NOMO-1 treated with DMSO at 0.1 percent for 48 hours (cell line): ENCODE data around the gene MINDY4B.

ENCODE experiments used
- DNase-seq: peaks from one replicate; lab custom pipeline; 2025; ENCODE audit not compliant: unreplicated experiment; lab: John Stamatoyannopoulos, UW

The MINDY4B gene

DNA sequence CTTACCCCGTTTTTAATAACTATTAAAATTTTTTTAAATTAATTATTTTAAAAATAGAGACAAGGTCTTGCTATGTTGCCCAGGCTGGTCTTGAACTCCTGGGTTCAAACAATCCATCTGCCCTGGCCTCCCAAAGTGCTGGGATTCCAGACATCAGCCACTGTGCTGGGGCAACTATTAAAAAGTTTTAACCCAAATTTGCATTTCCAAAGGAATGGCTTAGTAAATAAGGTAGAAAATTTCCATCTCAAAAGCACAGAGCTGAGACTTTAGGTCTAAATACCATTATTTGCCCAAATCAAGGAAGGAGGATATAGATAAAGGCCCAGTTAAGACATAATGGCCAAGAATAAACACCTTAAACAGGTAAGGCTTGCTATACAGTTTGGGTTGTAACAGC is 56.4 kb downstream of the MINDY4B start:
- no peak for DNase-seq

DNA sequence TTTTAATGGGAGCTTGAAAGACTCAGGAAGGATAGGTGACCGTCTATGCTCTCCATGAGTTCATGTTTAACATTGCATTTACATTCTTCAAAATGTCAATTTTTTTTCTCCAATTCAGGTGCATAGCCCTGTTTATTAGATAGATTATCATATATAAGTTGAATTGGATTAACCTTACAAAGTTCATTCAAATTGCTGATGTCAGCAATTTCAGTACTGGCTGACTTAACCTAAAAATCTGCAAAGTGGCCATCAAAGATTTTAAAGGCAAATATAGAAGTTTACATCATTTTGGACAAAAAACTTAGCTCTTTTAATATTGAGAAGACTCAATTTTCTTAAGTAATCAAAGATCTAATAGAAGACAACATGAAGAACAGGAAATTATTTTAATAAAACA is 57.8 kb downstream of the MINDY4B start:
- no peak for DNase-seq

DNA sequence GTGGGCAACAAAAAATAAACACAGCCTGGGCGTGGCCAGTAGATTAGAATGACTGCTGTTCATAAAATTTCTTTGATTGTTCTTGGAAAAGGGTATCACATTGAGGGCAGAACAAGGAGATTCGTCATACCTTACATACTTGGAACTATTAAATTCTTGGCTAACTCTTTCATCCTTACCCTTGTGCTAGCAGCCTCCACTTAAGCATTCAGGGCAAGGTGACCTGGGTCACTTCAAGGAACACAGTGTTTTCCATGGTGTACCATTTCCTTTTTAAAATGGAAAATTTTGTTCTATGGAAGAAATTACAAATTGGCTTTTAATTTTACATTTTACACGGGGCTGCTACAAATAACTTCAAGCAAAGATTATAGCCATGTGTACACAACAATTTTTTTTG is 60.8 kb downstream of the MINDY4B start:
- DNase-seq = no peak

DNA sequence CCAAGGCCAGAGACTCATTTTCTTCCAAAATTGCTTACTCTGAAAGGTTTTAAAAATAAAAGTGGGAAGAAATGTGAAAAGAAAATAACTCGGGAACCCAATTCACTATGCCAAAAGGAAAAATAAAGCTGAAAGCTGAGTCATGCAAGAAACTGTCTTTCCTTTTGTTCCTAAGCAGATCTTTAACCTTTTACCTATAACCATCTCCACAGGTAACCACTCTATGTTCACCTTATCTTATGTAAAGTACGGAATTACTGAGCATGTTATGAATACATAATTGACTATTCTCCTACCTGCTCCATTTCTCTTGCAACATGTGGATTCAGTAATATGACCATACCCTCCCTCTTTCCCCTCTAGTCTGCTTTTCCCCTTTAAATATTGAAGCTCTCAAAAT is 62.0 kb downstream of the MINDY4B start:
- DNase-seq = no peak

DNA sequence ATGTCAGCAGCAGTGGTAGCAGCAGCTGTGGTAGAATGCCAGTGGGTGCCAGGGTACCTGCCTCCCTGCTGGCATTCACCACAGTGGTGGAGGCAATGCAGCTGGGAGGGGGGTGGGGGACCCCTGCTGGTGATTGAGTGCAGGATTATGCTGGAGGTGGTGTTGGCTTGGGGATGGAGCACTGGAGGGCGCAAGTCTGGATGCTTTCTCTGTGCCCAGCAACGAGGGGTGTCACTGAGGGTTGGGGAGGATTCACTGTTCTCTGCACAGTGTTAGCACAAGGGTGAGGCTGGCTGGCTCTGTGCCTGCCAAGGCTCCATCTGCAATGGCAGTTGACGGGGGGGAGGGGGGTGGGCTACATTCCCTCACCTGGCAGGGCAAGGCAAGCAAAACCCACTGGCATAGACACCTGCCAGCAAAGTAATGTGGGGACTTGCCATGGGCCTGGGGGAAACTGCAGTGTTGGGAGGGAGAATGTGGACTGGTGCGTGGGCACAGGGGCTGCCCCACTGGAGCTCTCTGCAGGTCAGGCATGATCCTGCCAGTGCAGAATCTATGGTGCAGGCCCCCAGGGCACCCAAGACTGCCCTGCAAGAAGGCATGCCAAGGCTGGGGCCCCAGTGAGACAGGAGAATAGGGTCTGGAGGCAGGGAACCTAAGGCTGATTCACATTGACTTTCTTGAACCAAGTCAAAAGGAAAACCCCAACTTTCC is 64.3 kb downstream of the MINDY4B start:
- DNase-seq = no peak

DNA sequence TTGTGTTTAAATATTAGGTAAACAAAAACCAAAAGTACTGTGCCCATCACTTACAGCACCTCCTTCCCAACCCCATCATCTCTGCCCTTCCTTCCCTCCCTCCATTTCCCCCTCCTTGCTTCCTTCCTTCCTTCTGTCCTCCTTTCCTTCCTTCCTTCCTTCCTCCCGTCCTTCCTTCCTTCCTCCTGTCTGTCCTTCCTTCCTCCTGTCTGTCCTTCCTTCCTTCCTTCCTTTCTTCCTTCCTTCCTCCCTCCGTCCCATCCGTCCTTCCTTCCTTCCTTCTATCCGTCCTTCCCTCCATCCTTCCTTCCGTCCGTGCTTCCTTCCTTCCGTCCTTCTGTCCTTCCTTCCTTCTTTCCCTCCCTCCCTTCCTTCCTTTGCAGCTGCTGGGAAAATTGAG is 74.5 kb downstream of the MINDY4B start:
- no peak for DNase-seq

DNA sequence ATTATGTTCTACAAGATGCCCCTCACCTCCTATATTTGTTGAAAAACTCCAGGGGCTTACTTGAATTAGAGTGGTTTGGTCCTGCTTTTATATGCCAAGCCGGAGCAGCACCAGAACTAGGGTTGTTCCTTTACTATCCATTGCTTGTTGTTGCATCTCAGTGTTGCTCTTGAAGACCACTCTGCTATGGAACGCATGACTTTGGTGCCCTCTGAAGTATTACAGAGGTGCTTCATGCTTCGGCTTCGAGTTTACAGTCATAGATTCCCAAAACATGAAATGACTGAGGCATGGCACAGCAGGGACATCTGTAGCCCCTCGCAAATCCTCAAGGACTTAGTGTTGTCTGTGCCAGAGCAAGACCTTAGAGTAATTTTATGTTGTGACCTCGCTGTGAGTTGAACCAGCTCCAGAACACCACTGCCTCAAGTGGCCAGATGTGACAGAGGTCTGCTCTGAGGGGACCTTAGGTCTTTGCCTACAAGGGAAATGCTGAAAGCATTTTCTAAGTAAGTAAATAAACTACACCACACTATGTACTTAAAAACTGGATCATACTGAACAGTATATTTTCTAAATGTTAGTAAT is 75.1 kb downstream of the MINDY4B start:
- no peak for DNase-seq

DNA sequence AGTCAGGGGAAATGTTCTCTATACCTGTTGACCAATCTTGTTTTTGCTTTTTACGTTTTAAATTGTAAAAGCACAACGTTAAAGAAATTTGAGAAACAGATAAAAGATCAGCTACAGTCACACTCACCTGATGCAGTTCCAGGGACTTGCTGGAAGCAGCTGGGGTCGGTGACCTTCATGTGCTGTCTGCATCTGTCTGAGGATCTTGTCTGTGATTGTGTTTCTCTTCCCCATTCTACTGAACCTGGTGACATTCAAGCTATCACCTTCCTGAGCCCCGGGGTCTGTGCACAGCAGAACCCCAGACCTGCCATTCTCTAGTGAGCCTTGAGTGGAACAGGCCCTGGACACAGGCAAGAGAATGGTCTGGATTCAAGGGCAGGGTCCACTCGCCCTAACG is 75.8 kb downstream of the MINDY4B start:
- no peak for DNase-seq

DNA sequence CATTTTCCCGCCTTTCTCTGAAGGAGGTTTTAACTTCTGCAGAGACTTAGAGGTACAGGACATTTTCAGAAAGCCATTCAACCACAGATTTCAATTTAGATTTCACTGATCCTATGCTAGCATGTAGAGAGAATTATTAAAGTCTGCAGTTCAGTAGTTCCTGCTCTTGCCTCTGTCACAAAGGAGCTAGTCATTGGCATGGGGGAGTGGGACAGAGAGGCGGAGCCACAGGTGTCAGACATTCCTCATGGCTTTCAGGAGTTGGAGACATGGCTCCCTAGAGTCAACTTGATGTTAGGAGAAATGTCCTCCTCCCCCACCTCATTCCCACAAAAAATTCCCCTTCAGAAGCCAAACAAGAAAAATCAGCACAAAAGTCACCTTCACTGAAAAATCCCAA is 76.2 kb downstream of the MINDY4B start:
- no peak for DNase-seq

DNA sequence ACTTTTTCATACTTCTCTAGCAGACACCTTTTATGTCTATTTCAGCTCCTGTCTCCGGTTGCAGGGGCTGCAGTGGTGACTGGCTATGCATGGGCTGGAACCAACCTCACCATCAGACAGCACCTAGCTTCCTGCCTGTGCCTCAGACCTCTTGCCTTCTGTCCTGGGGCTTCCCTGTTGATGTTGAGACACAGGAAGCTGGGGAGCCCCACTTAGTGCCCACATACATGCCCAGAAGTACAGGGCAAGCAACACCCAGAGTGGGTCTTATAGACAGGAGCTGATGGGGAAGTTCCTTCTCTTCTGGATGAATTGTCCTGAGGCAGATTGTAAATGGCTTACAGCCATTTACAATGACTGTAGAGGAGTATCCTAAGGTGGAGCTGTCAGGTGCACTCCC is 77.0 kb downstream of the MINDY4B start:
- DNase-seq = no peak

DNA sequence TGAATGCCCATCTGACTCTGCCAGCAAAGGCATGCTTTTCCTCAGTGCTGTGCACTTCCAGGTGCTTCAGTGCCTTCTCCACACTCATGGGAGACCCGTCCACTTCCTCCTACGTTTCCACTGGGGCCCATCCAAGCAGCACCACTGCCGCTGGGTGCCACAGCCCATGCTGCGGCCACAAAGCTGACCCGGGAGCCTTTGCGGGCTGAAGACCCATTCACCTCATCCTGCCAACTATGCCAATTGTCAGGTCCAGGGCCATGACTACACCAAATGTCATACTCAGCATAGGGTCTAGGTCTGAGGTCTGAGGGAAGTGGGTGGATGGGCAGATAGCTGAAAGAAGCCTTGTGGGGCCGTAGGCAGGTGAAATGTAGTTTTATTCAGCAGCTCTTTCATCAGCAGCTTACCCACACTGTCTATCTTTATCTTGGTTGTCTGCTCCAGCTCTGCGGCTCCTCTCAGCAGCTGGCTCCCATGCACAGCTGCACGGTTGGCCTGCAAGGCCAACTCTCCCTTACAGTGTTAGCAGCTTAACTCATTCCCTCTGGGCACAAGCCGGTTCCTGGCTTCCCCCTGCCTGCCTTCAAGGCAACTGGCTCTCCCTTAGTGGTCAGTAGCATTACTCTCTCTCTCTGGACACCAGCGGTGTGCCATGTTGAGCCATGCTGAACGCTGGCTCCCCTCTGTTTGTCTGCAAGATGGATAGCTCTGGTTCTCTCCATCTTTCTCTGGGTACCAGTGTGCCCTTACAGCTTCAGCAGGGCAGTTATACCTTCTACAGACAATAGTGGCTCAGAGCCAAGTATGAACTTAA is 78.6 kb downstream of the MINDY4B start:
- DNase-seq = no peak

DNA sequence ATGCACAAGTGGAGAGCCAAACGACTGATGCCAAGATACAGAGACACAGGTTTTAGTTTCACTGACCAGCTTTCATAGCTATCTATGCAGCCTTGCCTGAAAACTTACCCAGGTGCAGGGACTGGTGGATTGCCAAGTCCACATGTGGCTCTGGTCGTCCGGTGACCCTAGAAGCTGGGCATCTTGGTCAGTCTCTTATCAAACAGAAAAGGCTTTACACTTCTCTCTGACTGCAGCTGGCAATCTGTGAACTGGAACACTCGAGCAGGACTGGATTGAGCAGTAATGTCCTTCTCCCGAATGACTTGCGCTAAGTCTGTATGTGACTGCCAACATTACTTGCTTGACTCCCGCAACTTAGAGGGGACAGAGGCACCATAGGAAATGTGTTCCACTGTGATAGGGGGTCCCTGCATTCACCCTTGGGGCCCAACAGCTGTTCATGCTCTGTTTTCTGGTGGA is 79.3 kb downstream of the MINDY4B start:
- no peak for DNase-seq

DNA sequence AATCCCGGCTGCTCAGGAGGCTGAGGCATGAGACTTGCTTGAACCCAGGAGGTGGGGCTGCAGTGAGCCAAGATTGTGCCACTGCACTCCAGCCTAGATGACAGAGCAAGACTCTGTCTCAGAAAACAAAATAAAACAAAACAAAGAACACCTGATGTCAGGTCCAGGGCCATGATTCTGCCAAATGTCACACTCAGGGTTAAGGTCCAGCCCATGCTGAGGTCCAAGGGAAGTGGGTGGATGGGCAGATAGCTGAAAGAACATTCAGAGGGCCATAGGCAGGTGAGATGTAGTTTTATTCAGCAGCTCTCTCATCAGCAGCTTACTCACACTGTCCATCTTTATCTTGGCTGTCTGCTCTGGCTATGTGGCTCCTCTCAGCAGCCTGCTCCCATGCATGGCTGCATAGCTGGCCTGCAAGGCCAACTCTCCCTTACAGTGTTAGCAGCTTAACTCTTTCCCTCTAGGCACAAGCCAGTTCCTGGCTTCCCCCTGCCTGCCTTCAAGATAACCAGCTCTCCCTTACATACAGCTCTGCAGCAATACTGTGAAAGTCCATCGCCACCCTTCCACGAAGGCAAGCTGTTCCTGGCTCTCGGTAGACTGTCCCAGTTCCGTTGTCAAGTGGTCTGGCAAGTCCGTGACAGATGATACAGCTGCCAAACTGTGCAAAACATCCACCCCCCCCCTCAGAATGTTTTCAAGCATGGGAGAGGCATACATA is 79.9 kb downstream of the MINDY4B start:
- DNase-seq = no peak

DNA sequence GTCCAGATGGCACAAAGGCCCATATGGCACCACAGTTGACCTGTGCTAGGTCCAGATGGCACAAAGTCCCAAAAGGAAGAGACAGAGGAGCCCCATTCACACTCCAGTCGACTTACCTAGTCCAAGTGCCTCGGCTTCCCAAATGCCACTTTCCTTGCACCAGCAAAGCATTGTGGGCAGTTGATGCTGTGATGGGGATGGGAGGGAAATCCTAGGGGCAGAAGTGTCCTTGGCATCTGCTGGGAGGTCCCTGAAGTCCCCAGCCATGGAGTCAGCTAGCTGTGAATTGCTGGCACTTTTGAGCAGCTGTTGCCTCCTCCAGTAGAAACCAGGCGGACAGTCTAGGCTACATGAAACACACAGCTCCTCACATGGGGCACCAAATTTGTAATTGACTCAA is 82.0 kb downstream of the MINDY4B start:
- DNase-seq = no peak

DNA sequence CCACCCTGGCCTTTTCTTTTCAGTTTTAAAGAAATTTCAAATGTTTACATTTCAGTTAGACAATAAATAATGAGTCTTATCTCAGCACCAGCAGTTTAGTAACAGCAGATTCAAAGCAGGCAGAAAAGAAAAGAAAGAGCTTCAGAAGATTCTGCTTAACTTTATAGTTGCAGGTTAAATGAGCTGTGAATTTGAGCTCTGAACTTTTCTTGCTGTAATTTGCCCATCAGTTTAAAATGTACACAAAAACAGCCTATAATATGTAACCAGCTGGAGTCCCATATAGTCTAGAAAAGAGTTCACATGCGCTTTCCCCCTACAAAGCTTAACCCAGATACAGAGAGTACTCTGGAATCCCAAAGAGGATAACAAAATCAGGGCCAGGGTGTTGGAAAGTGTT is 82.6 kb downstream of the MINDY4B start:
- DNase-seq = no peak
